ENCODE results near the gene WNT7A. TPM values are rescaled to one million over a fixed set of nuclear protein-coding genes. Genes with fewer than 3 reads are reported as not detected.

The WNT7A gene
- total RNA-seq, 1 donor from 2014 or later, result not detected

- ATAC-seq (ENCODE audit: poor library complexity) (no peak), DNase-seq (no peak)
- intact Hi-C loops (cut with DNase I), result no loop called here
Observed at GRCh38 chr3:13887495-13888300, 7.8 kb upstream of the WNT7A start.

DNA sequence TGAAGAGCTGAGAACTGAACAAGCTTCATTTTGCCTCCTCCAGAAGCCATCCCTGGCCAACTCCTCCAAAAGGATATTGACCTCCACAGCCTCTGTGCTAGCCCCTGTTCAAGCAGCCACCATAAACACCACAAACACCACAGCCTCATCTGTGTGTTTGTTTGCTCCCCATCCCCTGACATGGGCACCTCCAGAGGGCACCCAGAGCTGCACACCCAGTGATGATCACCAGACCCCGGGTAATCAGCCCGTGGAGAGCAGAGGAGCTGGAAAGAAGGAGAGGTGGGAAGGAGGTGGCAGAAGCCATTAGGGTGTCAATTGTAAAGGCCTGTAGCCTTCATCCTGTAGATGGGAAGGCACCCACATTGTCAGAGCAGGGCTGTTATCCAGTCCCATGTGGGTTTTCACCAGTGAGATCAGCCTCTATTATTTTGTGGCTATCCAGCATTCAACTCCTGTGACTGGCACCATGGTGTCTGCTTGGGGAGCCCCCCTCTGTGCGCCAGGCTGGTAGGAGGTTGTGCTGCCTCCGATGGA lies 6.8 kb upstream of the WNT7A start:
- ATAC-seq (ENCODE audit: poor library complexity), result no peak
- no peak for DNase-seq
- intact Hi-C loops (cut with DNase I), result no loop called here

GRCh38 chr3:13885704-13886010 lies 5.8 kb upstream of the WNT7A start:
- intact Hi-C loops (cut with DNase I), result no loop called here
- no peak for DNase-seq
- ATAC-seq (ENCODE audit: poor library complexity), result no peak

DNA sequence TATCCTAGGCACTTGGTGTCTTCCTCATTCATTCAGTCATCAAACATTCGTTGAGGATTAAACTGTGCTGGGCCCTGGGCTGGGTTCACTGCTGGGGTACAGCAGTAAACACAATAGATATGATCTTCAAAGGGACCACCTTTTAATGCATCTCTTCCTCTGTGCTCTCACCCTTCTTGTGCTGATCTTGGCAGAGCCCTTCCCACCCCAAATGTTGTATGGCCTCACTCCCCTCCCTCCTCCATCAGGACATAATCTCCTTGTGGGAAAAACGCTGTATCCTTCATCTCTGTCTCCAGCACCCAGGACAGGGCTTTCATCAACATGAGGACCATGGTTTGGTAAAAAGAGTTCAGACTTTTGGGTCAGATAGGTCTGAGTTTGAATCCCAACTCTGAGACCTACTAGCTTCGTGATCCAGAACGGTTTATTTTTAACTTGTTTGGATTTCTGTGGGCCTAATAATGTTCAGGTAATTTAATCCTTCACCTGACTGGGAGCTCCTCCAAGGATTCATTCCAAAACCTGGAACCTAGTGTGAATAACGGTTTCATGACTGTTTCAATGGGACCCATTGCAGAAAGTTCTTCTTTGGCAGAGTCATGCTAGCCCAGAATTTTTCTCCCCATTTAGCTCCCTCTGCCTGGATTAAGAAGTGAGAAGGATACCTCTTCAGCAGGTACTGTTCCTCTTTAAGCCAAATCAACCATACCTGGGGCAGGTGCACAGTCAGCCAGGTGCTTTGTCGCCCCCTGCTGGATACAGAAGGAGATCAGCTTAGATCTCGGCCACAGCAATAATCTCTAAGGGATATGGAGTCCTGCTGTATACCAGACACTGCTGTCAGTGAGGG lies 5.2 kb upstream of the WNT7A start:
- DNase-seq (no peak), ATAC-seq (ENCODE audit: poor library complexity) (no peak)
- intact Hi-C loops (cut with DNase I), result no loop called here

DNA sequence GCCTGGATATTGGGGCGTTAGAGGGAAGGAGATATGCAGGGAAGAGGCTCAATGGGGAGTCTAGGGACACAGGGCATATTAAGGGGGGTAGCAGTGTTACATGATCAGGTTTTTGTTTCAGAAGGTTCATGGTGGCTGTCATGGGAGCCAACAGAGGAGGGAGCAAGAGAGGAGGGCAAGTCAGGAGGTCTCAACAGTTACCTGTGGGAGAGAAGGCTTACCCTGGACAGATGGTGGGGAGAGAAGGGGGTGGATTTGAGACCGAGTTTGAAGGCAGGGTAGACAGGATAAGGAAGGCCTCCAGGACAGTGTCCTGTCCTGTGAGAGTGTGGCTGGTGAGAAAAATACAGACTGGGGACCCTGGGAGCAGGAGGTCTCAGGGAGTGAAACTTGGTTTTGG lies 3.8 kb upstream of the WNT7A start:
- intact Hi-C loops (cut with DNase I), result no loop called here
- ATAC-seq (ENCODE audit: poor library complexity), result no peak
- no peak for DNase-seq

- no peak for ATAC-seq (ENCODE audit: poor library complexity)
- no peak for DNase-seq
- intact Hi-C loops (cut with DNase I), result no loop called here
Observed at GRCh38 chr3:13882876-13883275, 3.0 kb upstream of the WNT7A start.

DNA sequence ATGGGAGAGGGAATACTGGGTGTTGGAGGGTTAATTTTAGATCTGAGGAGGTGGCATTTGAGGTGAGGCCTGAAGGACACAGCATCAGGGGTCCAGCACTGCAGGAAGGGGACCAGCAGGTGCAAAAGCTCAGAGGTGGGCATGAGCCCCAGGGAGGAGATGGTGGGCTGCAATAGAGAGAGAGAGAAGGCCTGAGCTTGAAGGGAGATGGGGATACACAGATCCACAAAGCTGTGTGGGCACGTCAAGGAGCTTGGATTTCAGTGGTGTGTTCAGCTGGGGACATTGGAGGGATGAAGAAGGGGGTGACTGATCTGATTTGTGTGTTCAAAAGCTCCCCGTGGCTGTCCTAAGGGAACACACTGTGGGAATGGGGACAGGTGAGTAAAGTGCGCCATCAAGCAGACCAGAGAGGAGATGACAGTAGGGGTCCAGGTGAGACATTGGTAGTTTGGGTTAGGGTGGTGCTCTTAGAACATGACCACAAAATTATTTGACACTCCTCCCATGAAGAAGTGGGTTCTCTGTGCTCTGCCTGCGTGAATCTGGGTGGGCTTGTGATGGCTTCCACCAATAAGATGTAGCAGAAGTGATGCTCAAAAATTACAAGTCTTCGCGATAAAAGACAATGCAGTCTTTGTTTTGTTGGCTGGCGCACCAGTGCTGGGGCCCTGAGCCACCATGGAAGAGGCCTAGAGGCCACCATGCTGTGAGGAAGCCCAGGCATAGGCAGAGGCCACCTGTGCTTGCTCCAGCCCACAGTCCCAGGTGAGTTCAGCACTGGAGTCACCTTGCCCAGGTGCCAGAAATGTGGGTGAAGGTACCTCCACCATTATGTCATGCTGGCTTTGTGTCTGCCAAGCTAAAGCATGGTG lies 1.9 kb upstream of the WNT7A start:
- ATAC-seq (ENCODE audit: poor library complexity) (no peak), DNase-seq (no peak)
- intact Hi-C loops (cut with DNase I), result no loop called here

DNA sequence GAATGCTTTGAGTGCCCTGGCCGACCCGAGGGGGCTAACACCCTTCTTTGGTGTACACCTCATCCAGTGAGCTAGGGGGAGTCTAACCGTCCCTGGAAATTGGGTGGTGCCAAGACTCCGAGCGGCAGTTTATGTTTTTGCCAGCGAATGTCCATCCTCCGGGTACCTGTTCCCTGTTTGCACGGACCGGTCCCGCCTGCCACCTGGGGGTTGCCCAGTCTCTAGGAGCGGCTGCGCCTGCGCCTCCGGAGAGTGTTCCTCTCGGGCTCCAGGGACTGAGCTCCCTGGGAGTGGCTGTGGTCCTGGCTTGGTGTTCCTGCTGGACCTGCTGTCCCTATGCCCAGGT lies 913 bp upstream of the WNT7A start:
- DNase-seq, result no peak
- intact Hi-C loops (cut with DNase I), result no loop called here
- no peak for ATAC-seq (ENCODE audit: poor library complexity)

DNA sequence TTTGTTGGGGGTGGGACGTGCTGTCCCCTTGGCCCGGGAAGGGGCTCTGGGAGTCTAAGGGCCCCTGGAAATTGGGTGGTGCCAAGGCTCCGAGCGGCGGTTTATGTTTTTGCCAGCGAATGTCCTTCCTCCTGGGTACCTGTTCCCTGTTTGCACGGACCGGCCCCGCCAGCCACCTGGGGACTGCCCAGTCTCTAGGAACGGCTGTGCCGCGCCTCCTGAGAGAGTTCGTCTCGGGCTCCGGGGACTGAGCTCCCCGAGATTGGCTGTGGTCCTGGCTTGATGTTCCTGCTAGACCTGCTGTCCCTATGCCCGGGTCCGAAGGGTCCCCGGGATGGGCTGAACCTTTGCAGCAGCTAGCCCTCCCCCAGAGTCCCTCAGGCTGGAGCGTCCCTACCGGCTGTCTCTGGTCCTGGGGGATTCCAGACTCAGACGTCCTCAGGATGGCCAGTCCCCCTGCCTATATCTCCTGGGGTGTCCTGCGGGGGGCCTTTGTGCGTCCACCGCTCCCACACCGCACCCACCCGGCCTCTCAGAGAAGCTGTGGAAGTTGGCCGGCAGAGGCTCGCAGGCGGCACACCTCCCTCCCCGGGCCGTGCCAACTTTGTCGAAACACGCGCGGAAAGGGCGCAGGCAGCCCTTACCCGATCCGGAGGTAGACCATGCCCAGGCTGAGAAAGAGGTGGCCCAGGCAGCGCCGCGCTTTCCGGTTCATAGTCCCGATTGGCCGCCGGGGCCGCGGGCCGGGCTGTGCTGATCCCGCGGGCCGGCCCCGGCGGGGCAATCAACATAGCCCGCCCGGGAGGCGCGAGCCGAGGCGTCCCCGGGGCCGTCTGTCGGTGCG lies 547 bp downstream of the WNT7A start:
- ATAC-seq (ENCODE audit: poor library complexity), result no peak
- intact Hi-C loops (cut with DNase I), result no loop called here
- DNase-seq, result no peak

GRCh38 chr3:13878281-13879101 lies 1.4 kb downstream of the WNT7A start:
- no peak for DNase-seq
- intact Hi-C loops (cut with DNase I), result no loop called here
- ATAC-seq (ENCODE audit: poor library complexity), result no peak

- ATAC-seq (ENCODE audit: poor library complexity) (no peak), DNase-seq (no peak)
- intact Hi-C loops (cut with DNase I), result no loop called here
Observed at GRCh38 chr3:13877911-13878280, 2.0 kb downstream of the WNT7A start.

- DNase-seq, result no peak
- no peak for ATAC-seq (ENCODE audit: poor library complexity)
- intact Hi-C loops (cut with DNase I), result no loop called here
Observed at GRCh38 chr3:13876451-13877100, 3.3 kb downstream of the WNT7A start.

DNA sequence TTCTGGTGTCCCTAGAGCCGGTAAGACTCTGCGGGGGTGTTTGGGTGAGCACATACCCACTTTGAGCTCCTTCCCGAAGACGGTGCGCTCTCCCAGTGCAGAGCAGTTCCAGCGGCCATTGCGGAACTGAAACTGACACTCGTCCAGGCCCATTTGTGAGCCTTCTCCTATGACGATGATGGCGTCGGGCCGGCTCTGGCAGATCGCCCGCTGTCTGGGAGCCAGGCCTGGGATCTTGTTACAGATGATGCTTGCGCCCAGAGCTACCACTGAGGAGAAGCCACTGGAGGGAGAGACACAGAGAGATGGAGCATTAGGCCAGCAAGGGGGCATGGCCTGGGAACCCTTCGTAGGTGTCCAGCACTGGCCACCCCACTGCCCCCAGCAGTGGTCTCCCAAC lies 5.0 kb downstream of the WNT7A start:
- intact Hi-C loops (cut with DNase I), result no loop called here
- no peak for DNase-seq
- no peak for ATAC-seq (ENCODE audit: poor library complexity)

GRCh38 chr3:13873818-13874217 lies 6.1 kb downstream of the WNT7A start:
- intact Hi-C loops (cut with DNase I), result no loop called here
- DNase-seq (no peak), ATAC-seq (ENCODE audit: poor library complexity) (no peak)

DNA sequence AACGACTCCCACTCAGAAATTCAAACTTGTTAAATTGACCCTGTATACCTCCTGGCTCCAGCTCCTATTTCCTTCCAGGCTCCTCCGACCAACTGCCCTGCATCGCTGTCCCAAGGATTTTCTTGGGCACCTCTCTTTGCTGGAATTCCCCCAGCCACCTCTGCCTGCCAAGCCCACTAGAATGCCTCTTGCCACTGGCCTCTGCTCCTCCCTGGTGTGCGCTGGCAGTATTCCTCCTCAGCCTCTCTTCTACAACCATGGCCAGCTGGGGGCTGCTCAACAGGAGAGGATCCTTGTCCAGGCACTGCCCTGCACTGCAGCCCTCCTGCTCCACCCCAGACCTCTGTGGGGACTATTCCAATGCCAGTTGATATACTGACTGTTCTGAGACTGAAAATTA lies 7.4 kb downstream of the WNT7A start:
- DNase-seq (no peak), ATAC-seq (ENCODE audit: poor library complexity) (no peak)
- intact Hi-C loops (cut with DNase I), result no loop called here

GRCh38 chr3:13871791-13872190 lies 8.1 kb downstream of the WNT7A start:
- DNase-seq, result no peak
- intact Hi-C loops (cut with DNase I), result no loop called here
- no peak for ATAC-seq (ENCODE audit: poor library complexity)

DNA sequence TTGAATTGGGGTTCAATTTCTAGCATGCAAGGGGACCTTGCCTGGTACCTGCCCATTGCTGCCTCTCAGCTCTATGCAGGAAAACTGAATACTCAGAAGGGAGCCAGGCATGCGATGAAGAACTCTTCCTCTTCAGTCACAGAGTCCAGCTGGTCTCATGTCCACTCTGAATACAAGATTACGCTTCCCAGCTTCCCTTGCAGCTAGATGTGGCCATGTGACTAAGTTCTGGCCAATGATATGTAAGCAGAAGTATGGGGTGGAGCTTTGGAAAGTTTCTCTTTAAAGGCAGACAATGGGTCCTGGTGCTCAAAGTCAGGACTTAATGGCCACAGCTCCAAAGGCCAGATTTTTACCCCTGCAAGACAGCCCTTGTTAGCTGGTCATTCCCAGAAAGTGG lies 9.0 kb downstream of the WNT7A start:
- ATAC-seq (ENCODE audit: poor library complexity) (no peak), DNase-seq (no peak)
- intact Hi-C loops (cut with DNase I), result no loop called here

Data from Right ventricle myocardium superior (tissue), 1 donor.